HG03457 (cell line): ENCODE results near the gene VPS13D.

Experiments
- ATAC-seq: cut with Tn5 transposase; IDR thresholded peaks from one replicate; pipeline ENCODE4 v1.9.1; 2021; ENCODE audit warnings: moderate number of reproducible peaks; ENCODE audit not compliant: unreplicated experiment

The VPS13D gene

DNA sequence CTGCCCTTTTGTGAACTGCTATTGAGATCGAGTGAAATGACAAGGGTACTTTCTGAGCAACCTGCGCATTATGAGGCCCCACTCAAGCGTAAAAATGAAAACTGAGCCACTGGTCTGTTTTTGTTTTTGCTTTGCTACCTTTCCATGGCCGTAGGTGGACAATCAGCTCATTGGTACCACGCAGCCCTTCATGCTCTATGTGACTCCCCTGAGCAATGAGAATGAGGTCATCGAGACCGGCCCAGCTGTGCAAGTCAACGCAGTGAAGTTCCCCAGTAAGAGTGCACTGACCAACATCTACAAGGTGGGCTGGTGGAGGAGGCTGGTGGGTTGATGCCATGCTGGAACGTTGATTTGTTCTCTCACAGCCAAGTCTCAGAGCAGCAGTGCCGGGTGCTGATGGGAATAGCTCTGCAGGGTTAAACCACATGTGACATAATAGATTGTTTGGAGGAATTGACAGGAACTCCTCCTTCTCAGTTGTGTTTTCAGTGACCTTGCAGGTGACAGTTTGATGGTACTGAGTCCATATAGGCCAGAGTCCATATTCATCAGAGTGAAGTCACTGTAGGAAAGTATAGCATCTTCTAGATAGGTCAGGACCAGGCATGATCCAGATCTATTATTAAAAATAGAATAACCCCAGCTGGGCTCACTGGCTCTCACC is 170.3 kb downstream of the VPS13D start:
- no peak for ATAC-seq

DNA sequence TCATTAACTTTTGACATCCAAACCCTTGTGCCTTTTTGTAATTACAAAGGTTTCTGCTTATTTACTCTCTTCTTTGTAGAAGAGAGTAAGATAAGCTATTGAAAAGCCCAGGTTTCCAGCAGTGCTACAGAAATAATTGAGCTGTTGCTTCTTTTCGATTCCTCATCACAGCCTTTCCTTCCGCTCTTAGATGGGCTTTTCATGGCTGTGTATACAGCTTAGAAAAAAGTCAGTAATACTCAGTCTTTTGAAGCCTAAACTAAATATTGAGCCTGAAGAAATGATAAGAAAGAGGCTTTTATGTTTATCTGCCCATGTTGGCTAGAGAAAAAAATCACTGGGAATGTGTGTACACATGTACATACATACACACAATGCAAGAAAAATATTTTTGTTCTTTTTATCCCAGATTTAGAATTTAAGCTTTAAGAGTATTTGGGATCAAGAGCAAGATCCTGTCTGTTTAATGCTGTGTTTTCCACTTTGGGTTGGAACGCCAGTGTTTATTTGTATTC is 172.4 kb downstream of the VPS13D start:
- no peak for ATAC-seq

DNA sequence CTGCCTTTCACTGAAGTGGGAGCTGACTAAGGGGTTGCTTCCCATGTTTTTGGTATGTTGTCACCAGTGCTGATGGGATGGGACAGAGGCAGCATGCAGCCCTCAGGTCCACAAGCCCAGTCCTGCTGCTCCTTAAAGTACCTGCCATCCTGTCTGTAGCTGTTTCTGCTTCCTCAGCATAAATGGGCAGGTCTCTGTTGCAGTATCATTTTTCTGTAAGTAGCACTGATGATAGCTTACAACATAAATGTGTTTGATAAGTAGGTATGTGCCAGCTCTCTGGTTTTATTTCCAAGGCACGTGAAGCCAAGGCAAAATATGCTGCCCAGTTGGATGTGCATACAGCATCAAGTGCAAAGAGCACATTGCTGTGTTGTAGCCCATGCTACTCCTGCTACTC is 173.0 kb downstream of the VPS13D start:
- no peak for ATAC-seq

DNA sequence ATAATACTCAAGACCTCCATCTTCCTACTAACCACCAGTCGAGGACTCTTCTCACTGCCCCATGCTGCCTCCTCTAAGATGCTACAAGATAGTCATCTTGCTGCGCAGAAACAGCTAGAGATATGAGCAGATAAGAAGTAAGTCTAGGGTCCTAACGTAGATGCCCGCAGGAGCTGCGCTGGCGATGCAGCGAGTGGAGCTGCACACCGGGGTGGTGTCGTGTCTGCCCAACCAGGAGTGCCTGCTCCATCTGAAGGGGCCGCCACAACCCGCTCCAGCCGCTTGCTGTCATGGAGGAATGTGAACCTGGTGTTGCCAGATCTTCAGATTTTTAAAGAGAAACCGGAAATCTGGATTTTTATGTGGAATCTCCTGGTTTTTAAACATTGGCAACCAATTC is 175.1 kb downstream of the VPS13D start:
- no peak for ATAC-seq

DNA sequence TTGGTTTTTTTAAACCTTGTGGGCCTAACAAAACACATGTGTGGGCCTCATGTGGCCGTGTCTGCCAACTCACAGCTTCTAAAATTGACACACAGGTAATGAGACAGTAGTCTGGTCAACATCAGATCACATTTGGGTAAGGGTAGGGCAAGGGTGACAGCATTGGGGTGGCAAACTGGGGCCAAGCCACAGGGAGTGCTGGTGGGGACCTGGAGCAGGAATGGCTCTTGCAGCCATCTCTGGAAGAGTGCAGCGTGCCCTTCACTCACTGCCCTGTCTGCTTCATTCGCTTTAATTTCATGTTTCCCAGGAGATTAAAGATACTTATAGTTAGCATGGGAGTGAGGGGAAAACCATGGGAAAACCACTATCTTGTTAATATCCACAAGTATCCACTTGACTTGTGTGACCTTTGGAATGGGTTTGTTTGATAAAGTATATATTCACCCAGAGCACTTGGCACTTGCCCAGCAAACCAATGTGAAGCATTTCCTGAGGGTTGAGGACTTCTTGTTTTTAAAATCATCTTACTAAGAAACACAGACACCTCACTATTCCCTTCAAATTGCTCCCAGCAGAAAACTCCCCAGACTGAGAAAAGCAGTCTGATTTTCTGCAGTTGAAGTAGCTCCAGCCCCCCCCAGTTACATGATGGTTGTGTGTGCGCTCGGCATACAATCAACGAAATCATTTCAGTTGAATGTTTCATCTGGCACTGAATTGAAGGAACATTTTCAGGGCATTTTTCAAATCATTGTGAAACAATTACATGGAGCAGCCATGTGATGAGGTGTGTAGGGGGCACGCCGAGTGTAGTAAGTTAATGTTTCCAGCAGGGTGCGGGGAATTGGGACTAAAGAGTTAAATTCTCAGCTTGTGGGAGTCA is 175.7 kb downstream of the VPS13D start:
- no peak for ATAC-seq

DNA sequence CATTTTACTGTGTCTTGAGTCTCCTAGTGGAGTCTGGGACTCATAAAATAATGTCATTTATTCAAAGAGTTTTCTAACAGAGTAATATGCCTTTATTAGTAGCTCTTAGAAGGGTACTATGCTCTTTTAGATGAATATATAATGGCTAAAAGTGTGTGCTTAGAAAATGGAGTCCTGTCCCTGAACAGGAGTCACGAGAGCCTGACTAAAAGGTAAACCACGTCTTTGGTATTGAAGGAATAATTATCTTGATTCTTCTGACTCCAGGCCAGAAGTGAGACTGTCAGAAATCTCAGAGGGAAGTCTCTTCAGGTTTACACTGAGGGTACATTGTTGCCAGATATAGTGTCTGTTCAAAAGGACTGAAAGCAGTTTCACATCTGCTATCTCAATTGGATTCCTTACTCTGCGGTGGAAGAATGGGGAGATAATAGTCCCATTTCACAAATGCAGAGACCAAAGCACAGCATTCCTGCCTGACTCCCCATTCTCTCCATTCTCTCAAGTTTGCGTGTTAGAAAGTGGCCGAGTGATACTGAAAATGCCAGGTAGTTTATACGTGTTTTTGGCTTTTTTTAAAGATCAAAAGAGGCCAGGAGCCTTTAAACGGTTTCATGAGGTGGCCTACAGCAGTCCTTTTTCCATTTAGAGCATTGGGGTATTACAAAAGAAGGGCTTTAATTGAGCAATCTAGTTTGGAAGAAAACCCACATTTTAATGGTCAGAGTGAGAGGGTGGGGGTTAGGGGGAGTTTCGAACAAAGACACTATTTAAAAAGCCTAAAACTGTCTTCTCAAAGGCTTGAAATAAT is 176.6 kb downstream of the VPS13D start:
- ATAC-seq: no peak

DNA sequence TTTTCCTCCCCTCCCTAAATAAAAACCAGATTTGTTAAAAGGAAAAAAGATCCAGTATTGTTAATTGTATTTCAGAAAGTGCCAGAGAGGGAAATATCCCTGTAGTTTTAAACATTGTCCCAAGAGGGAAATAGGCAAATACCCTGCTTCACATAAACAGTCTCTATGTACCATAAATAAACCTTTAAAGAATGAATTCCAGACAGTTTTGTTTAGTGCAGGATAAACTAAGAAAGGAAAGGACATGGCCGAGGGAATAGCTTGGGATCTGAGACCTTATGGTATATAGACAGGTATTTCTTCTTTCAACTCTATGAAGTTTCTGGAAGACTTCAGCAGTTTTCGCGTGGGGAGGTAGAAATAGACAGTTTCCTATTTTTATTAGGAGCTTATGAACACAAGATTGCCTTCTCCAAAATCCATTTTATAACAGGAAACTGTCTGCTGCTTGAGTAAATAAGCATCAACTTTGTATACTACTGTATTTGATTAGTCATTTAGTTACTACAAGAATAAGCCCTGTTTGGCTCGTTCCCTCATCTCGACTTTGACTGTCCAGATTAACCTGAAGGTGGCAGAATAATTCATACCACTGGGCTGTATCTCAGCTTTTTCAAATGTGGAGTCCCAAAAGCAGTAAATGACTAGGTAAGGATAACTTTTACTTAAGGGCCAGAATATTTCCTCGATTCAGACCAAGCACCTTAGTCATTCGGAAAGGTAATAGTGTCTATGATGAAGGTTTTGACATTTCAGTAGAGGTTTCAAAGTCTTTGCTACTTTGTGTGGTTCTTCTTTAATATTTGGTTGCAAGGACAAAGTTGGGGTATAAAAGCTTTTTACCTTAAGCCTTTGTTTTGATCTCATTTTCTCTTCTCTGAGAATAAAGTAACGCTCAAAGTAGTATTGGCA is 177.5 kb downstream of the VPS13D start:
- no peak for ATAC-seq

DNA sequence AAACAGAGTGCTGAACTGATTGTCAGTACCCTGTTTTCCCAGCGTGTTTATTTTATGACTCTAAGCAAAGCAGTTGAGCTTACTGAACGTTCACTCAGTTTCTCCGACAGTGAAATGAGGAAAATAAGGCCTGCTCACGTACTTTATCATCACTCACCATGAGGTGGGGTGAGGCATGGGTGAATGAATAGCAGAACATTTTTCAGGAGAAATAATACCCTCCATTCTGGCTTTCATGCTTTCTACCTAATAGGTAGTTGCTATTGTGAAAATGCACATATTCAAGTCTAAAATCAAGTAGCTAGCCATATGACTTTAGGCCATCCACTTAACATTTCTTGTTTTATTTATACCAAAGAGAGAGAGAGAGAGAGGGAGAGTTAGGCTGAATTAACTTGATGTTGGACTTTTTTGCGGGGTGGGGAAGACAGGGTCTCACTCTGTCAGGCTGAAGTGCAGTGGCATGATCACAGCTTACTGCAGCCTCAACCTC is 178.2 kb downstream of the VPS13D start:
- ATAC-seq: no peak

DNA sequence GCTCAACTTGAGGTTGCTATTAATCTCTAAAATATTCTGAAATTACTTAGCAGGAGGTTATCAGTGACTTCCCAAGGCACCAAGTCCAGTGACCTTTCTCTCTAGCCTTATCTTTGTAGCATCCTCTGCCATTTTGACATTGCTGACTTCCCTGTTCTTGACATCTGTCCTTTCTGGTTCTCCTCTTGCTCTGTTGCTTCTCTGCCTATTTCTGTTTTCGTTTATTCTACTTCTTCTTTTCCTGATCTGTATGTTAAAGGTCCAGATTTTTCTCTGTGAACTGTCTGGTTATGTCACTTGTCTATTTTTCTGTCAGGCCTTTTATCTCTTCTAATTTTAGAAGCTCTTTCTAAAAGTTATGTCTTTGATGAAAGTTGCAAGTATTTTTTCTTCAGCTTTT is 178.8 kb downstream of the VPS13D start:
- ATAC-seq: no peak

DNA sequence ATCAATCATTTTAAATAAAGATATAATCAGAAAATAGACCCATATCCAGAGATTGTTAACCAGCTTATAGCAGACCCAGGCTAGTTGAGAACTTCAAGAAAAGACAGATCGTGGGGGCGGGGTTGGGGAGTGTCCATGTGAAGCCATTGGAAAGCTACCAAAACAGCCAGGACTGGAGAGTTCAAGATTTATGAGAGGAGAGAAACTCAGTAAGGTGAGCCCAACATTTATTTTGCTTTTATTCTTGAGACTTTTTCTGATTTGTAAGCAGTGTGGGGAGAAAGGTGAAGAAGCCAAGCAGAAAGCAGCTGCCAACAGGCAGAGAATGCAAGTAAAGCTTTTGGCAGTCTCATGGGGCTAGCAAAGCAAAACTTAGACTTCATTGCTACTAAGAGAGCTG is 179.9 kb downstream of the VPS13D start:
- ATAC-seq: no peak

DNA sequence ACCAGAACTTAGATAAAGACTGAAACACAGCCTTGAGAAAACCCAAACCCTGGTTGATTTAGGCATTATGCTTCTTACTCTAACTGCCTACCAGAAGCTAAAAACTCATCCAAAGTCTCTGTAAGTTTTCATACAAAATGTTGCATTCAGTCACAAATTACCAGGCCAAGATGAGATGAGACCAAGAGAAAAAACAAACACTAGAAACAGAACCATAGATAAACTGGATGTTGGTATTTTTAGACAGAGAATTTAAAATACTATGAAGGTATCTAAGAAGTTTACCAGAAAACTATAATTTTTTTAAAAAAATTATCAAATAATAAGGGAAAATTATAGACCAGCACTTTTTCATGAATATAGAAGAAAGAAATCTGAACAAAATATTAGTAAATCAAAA is 180.5 kb downstream of the VPS13D start:
- no peak for ATAC-seq

DNA sequence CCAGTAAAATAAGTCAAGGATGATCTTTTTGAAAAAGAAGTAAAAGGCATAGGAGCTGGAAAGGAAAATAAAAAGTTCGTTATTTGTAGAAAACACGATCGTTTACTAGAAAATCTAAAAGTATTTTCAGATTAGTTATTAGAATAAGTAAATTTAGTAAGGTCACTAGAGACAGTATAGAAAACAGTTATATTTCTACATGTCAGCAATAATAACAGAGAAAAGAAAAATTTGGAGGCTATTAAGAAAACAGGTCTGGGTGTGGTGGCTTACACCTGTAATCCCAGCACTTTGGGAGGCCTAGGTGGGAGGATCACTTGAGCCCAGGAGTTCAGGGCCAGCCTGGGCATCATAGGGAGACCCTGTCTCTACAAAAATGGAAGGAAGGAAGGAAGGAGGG is 181.3 kb downstream of the VPS13D start:
- ATAC-seq: no peak

DNA sequence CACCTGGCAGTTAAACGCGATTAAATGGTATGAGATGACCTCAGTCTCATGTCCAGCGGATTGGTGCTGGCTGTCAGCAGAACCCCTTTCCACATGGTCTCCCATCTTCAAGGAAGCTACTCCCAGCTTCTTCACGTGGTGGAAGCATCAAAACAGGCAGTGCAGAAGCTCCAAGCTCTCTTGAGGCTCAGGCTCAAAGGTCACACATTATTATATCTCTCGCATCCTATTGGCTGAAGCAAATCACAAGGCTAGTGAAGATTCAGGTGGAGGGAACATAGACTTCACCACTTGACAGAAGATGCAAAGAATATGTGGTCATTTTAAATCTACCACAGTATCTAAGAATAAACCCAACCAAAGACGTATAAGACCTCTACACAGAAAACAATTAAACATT is 181.9 kb downstream of the VPS13D start:
- no peak for ATAC-seq

DNA sequence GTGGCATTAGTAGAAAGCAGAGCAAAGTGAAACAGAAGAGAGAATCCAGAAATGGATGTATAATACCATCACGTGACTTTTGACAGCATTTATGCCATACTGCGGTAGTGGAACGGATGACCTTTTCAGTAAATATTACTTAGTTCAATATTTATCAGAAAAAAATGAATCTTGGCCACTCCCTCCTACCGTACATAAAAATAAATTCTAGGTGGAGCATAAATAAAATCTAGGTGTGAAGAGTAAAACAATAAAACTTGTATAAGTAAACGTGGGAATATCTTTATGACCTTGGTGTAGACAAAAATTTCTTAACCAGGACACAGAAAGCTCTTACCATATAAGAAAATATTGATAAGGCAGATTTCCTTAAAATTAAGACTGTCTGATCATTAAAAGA is 182.6 kb downstream of the VPS13D start:
- ATAC-seq: no peak

DNA sequence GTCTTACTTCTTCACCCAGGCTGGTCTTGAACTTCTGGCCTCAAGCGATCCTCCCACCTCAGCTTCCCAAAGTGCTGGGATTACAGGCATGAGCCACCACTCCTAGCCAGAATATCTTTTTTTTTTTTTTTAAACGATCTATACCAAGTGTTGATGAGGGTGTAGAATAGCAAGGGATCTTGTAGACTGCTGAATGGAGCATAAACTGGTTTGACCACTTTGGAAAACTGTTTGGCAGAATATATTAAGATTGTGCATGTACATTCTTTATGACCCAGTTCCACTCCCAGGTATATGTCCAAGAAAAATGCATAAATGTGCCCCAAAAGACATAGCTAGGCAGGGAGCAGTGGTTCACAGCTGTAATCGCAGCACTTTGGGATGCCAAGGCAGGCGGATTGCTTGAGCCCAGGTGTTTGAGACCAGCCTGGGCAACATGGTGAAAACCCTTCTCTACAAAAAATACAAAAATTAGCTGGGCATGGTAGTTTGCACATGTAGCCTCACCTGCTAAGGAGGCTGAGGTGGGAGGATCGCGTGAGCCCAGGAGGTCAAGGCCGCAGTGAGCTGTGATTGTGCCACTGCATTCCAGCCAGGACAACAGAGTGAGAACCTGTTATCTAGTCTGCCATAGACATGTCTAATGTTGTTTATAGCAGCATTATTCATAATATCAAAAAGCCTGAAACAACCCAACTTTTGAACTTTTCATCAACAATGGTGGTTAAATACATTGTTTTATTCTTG is 184.0 kb downstream of the VPS13D start:
- no peak for ATAC-seq

DNA sequence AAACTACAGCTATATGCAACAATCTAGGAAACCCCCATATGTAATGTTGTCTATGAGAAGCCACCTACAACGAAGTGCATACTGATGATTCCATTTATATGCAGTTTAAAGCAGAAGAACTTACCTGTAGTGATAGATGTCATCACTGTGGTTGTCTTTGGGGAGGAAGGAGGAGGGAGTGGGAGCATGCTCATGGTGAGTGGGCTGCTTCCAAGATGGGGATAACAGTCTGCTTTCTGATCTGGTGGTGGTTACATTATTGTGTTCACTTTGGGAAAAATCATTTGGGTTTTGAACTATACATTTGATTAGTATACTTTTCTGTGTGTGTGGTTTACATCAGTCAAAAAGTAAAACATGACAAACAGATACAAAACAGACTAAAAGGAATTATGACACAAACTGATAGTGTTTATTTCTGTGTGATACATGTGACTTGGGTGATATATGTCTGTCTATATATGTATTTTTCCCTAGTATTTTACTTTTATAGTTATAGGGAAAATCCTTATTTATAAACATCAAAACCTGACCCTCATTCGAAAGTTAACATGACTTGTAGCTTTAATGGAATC is 184.7 kb downstream of the VPS13D start:
- no peak for ATAC-seq

DNA sequence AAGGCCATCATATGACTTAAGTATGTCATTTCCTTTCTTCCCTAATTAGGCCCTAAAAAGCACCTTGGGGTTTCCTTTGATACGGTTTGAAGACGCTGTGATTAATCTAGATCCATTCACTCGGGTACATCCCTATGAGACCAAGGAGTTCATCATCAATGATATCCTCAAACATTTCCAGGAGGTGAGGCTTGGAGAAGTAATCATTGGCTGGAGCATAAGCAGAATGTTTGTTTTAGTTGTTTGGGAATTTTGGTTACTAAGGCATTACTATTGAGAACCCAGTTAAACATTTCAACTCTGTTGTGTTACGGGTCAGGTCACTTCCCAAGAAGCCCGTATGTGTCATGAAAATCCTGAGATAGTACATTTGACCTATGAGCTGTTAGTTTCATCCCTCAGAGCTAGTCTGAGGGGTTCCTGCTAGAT is 185.2 kb downstream of the VPS13D start:
- ATAC-seq: no peak

DNA sequence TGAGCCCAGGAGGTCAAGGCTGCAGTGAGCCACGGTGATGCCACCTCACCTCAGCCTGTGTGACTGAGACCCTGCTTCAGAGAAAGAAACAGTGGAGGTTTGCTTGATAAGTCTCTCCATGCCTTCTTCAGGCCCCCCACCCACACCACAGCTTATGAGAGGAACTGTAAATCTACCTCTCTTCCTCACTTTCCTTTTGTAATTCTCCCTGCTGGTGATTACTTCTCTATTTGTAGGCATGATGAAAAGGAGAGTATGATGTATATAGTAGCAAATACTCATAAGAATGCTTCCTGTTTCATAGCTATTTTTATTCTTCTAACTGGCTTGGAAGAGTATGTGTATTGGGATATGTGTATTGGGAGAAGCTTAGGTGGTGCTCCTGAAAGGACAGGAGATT is 186.3 kb downstream of the VPS13D start:
- no peak for ATAC-seq

DNA sequence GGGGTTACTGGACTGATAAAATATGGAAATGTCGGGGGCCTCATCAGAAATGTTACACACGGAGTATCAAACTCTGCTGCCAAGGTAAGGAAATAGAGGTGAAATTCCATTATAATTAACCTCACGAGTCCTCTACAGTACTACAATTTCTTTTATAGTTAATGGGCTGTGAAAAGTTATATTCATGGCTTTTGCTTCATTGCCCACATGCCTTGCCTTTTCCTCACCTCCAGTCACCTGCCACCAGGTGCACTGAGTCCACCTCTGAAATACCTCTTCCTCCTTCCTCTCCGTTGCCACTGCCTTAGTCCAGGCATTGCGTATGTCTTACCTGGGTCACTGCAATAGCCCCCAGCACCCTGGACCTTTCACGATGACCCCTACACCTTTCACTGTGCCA is 186.9 kb downstream of the VPS13D start:
- ATAC-seq: no peak
